Mesendoderm (in vitro differentiated cells): ENCODE measurements around the gene CCNB1.
"Not testable (repeated sequence)": the region's sequence is repeated elsewhere in the genome, so short reads cannot be mapped to it uniquely, and the experiment has no call there.

Experiments used
- DNase-seq: peaks from one replicate; pipeline ENCODE4 v3.0.0; 2013
- H2AK5ac ChIP-seq: 2 replicates; pipeline ENCODE4 v1.6.1; 2013; ENCODE audit warnings: low read length, inconsistent platforms
- H2BK120ac ChIP-seq: 2 replicates; pipeline ENCODE4 v1.6.1; 2013; ENCODE audit warnings: low read depth, mild to moderate bottlenecking, low read length, moderate library complexity, mixed read lengths
- H2BK15ac ChIP-seq: replicated peaks from 2 replicates; pipeline ENCODE4 v1.6.1; 2013; ENCODE audit warnings: low read depth, mild to moderate bottlenecking, moderate library complexity
- H2BK5ac ChIP-seq: 2 replicates; pipeline ENCODE4 v1.6.1; 2013; ENCODE audit warnings: low read length, inconsistent platforms
- H3K18ac ChIP-seq: 2 replicates; pipeline ENCODE4 v1.6.1; 2013; ENCODE audit warnings: mild to moderate bottlenecking, low read length, mixed read lengths
- H3K23ac ChIP-seq: one replicate; pipeline ENCODE4 v1.6.1; 2013; ENCODE audit warnings: low read length
- H3K27ac ChIP-seq: 2 replicates; pipeline ENCODE4 v1.5.1; 2013; ENCODE audit warnings: low read depth, mild to moderate bottlenecking, inconsistent platforms, low read length, moderate library complexity
- H3K27me3 ChIP-seq: 2 replicates; pipeline ENCODE4 v1.6.1; 2013; ENCODE audit warnings: low read length, control low read depth, mild to moderate bottlenecking, inconsistent platforms; ENCODE audit not compliant: insufficient read depth, poor library complexity
- H3K36me3 ChIP-seq: 2 replicates; pipeline ENCODE4 v1.6.1; 2013; ENCODE audit warnings: low read length, inconsistent platforms; ENCODE audit not compliant: control insufficient read depth, insufficient read depth
- H3K4ac ChIP-seq: one replicate; pipeline ENCODE4 v1.6.1; 2013; ENCODE audit warnings: low read depth, mild to moderate bottlenecking, low read length, moderate library complexity
- H3K4me1 ChIP-seq: 2 replicates; pipeline ENCODE4 v1.6.1; 2013; ENCODE audit warnings: low read depth, low read length, inconsistent platforms; ENCODE audit not compliant: control insufficient read depth
- H3K4me2 ChIP-seq: 2 replicates; pipeline ENCODE4 v1.6.1; 2013; ENCODE audit warnings: low read length
- H3K4me3 ChIP-seq: 2 replicates; pipeline ENCODE4 v1.5.1; 2013; ENCODE audit warnings: mild to moderate bottlenecking, low read length
- H3K56ac ChIP-seq: one replicate; pipeline ENCODE4 v1.6.1; 2013; ENCODE audit warnings: low read length
- H3K79me1 ChIP-seq: 2 replicates; pipeline ENCODE4 v1.6.1; 2013; ENCODE audit warnings: low read length, inconsistent platforms
- H3K79me2 ChIP-seq: 2 replicates; pipeline ENCODE4 v1.6.1; 2013; ENCODE audit warnings: mild to moderate bottlenecking, low read length; ENCODE audit not compliant: control insufficient read depth, insufficient read depth
- H3K9ac ChIP-seq: 2 replicates; pipeline ENCODE4 v1.6.1; 2013; ENCODE audit warnings: low read length, inconsistent platforms
- H4K5ac ChIP-seq: one replicate; pipeline ENCODE4 v1.6.1; 2013; ENCODE audit warnings: low read length
- H4K8ac ChIP-seq: one replicate; pipeline ENCODE4 v1.6.1; 2013; ENCODE audit warnings: low read depth, mild to moderate bottlenecking, control low read depth, low read length, moderate library complexity
- WGBS: extraction: QIAGEN DNeasy Blood & Tissue Kit; methylation state at CpG from one replicate; pipeline ENCODE4 v1.1.7; 2013; ENCODE audit warnings: low lambda C conversion rate, missing lambda C conversion rate; ENCODE audit not compliant: insufficient coverage; ENCODE audit errors: extremely low coverage; 5-methylcytosine and 5-hydroxymethylcytosine counted together

Gene CCNB1

DNA sequence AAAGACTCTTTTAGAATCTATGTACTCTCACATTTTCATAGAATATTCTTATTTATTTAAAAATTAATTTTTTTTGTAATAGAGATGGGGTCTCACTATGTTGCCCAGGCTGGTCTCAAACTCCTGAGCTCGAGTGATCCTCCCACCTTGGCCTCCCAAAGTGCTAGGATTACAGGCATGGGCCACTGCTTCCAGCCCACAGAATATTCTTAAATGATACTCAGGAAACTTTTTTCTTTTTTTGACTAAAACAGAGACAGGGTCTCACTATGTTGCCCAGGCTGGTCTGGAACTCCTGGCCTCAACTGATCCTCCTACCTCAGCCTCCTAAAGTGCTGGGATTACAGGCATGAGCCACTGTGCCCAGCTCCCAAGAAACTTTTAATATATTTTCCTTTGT is 29.7 kb upstream of the CCNB1 start:
- H3K4ac ChIP-seq, H3K9ac ChIP-seq, H3K4me2 ChIP-seq, H3K27me3 ChIP-seq, H2BK5ac ChIP-seq, H3K79me1 ChIP-seq, H2AK5ac ChIP-seq, H3K56ac ChIP-seq, H2BK120ac ChIP-seq, H3K18ac ChIP-seq, H3K4me3 ChIP-seq, H4K5ac ChIP-seq, H3K4me1 ChIP-seq, H3K27ac ChIP-seq, H3K23ac ChIP-seq, DNase-seq, H2BK15ac ChIP-seq, H4K8ac ChIP-seq, H3K36me3 ChIP-seq, H3K79me2 ChIP-seq: not testable (repeated sequence)
- no CpG with 5 or more reads among the region's 1 CpG for WGBS

DNA sequence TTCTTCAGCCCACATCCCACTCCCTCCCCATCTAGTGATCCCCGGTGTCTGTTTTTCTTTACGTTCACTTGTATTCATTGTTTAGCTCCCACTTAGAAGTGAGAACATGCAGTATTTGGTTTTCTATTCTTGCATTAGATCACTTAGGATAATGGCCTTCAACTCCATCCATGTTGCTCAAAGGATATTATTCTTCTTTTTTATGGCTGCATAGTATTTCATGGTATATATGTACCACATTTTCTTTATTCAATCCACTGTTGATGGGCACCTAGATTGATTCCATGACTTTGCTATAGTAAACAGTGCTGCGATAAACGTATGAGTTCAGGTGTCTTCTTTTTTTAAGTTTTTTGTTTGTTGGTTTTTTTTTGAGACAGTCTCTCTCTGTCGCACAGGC is 29.1 kb upstream of the CCNB1 start:
- Histone ChIP-seq H3K4me2 (no peak overlapping the region), H3K79me1 (no peaks in the 10 kb centered on the region), H2BK120ac (no peak overlapping the region), H3K9ac (no peak overlapping the region), H3K79me2 (no peaks in the 10 kb centered on the region), H3K4me3 (no peak overlapping the region), H3K4me1 (no peaks in the 10 kb centered on the region), H3K36me3 (no peaks in the 10 kb centered on the region), H3K23ac (no peak overlapping the region), H4K5ac (no peak overlapping the region), H3K18ac (no peak overlapping the region), H3K27me3 (no peaks in the 10 kb centered on the region), H2BK5ac (no peak overlapping the region), H4K8ac (no peak overlapping the region), H3K27ac (no peak overlapping the region), H2AK5ac (no peak overlapping the region), H2BK15ac (no peak overlapping the region), H3K56ac (no peak overlapping the region), H3K4ac (no peak overlapping the region)
- DNase-seq: no peak
- WGBS: no CpG with 5 or more reads among the region's 5 CpGs

DNA sequence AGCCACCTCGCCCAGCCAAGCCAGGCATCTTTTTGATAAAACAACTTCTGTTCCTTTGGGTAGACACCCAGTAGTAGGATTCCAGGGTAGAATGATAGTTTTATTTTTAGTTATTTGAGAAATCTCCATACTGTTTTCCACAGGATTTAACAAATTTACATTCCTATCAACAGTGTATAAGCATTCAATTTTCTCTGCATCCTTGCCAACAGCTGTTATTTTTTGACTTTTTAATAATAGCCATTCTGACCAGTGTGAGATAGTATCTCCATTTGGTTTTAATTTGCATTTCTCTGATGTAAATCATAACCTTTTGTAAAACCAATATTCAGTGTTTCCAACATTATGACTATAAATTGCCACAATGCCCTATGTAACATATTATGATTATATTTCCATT is 28.2 kb upstream of the CCNB1 start:
- no peaks in the 10 kb centered on the region for H3K36me3 ChIP-seq
- H3K4me2 ChIP-seq: no peak overlapping the region
- no peaks in the 10 kb centered on the region for H3K79me1 ChIP-seq
- H2BK15ac ChIP-seq: no peak overlapping the region
- H3K56ac ChIP-seq: no peak overlapping the region
- H3K9ac ChIP-seq: no peak overlapping the region
- no peak overlapping the region for H4K5ac ChIP-seq
- no peak overlapping the region for H2AK5ac ChIP-seq
- no peak overlapping the region for H3K4me3 ChIP-seq
- H3K18ac ChIP-seq: no peak overlapping the region
- no peak overlapping the region for H2BK120ac ChIP-seq
- DNase-seq: no peak
- no peaks in the 10 kb centered on the region for H3K4me1 ChIP-seq
- no CpG with 5 or more reads among the region's 1 CpG for WGBS
- no peak overlapping the region for H3K27ac ChIP-seq
- H2BK5ac ChIP-seq: no peak overlapping the region
- H3K27me3 ChIP-seq: no peaks in the 10 kb centered on the region
- no peak overlapping the region for H4K8ac ChIP-seq
- no peak overlapping the region for H3K23ac ChIP-seq
- H3K79me2 ChIP-seq: no peaks in the 10 kb centered on the region
- no peak overlapping the region for H3K4ac ChIP-seq

DNA sequence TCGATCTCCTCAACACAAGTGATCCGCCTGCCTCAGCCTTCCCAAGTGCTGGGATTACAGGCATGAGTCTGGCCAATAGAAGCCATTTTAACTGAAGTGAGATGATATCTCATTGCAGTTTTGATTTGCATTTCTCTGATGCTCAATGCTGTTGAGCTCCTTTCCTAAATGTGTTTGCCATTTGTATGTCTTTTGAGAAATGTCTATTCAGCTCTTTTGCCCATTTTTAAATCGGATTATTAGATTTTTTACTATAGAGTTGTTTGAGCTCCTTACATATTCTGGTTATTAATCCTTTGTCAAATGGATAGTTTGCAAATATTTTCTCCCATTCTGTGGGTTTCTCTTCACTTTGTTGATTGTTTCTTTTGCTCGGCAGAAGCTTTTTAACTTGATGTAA is 26.7 kb upstream of the CCNB1 start:
- H2AK5ac ChIP-seq, H3K18ac ChIP-seq, H2BK5ac ChIP-seq, H4K8ac ChIP-seq, H3K79me1 ChIP-seq, H3K56ac ChIP-seq, H3K4me3 ChIP-seq, H2BK15ac ChIP-seq, H3K27me3 ChIP-seq, H3K79me2 ChIP-seq, H3K9ac ChIP-seq, DNase-seq, H4K5ac ChIP-seq, H3K4ac ChIP-seq, H3K36me3 ChIP-seq, H3K27ac ChIP-seq, H3K23ac ChIP-seq, H3K4me2 ChIP-seq, H3K4me1 ChIP-seq, H2BK120ac ChIP-seq: not testable (repeated sequence)
- no CpG with 5 or more reads among the region's 4 CpGs for whole genome bisulfite sequencing

DNA sequence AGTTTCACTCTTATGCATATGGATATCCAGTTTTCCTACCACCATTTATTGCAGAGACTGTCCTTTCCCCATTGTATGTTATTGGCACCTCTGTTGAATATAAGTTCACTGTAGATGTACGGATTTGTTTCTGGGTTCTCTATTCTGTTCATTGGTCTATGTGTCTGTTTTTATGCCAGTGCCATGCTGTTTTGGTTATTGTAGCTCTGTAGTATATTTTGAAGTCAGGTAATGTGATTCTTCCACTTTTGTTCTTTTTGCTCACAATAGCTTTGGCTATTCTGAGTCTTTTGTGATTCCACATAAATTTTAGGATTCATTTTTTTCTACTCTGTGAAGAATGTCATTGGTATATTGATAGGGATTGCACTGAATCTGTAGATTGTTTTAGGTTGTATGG is 26.1 kb upstream of the CCNB1 start:
- Histone ChIP-seq H2AK5ac (no peak overlapping the region), H2BK120ac (no peak overlapping the region), H3K4ac (no peak overlapping the region), H3K36me3 (no peaks in the 10 kb centered on the region), H3K4me1 (no peaks in the 10 kb centered on the region), H4K8ac (no peak overlapping the region), H3K4me3 (no peak overlapping the region), H3K56ac (no peak overlapping the region), H3K79me2 (no peaks in the 10 kb centered on the region), H3K18ac (no peak overlapping the region), H2BK15ac (no peak overlapping the region), H3K4me2 (no peak overlapping the region), H3K9ac (no peak overlapping the region), H3K27me3 (no peaks in the 10 kb centered on the region), H3K27ac (no peak overlapping the region), H2BK5ac (no peak overlapping the region), H3K23ac (no peak overlapping the region), H4K5ac (no peak overlapping the region), H3K79me1 (no peaks in the 10 kb centered on the region)
- DNase-seq: no peak
- no CpG with 5 or more reads among the region's 1 CpG for WGBS

DNA sequence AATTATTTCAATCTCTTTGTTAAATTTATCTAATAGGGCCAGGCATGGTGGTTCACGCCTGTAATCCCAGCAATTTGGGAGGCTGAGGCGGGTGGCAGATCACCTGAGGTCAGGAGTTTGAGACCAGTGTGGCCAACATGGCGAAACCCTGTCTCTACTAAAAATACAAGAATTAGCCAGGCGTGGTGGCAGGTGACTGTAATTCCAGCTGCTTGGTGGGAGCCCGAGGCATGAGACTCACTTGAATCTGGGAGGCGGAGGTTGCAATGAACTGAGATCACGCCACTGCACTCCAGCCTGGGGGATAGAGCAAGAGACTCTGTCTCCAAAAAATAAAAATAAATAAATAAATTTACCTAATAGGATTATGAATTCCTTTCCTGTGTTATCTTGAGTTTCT is 18.4 kb upstream of the CCNB1 start:
- WGBS: no CpG with 5 or more reads among the region's 7 CpGs
- not testable (repeated sequence) for H3K4me2 ChIP-seq, H3K4me3 ChIP-seq, H3K79me2 ChIP-seq, H3K9ac ChIP-seq, H3K4me1 ChIP-seq, H4K5ac ChIP-seq, H3K27me3 ChIP-seq, H3K4ac ChIP-seq, H2BK15ac ChIP-seq, H4K8ac ChIP-seq, H3K27ac ChIP-seq, H2AK5ac ChIP-seq, H2BK5ac ChIP-seq, H3K36me3 ChIP-seq, H3K56ac ChIP-seq, H2BK120ac ChIP-seq, H3K79me1 ChIP-seq, DNase-seq, H3K18ac ChIP-seq, H3K23ac ChIP-seq
